HG03064 (cell line): Measurements from ENCODE around the gene NR3C2.

ENCODE experiments used
- ATAC-seq: cut with Tn5 transposase; IDR thresholded peaks from one replicate; pipeline ENCODE4 v1.9.1; 2021; ENCODE audit warnings: low read depth; ENCODE audit not compliant: unreplicated experiment

Gene NR3C2

DNA sequence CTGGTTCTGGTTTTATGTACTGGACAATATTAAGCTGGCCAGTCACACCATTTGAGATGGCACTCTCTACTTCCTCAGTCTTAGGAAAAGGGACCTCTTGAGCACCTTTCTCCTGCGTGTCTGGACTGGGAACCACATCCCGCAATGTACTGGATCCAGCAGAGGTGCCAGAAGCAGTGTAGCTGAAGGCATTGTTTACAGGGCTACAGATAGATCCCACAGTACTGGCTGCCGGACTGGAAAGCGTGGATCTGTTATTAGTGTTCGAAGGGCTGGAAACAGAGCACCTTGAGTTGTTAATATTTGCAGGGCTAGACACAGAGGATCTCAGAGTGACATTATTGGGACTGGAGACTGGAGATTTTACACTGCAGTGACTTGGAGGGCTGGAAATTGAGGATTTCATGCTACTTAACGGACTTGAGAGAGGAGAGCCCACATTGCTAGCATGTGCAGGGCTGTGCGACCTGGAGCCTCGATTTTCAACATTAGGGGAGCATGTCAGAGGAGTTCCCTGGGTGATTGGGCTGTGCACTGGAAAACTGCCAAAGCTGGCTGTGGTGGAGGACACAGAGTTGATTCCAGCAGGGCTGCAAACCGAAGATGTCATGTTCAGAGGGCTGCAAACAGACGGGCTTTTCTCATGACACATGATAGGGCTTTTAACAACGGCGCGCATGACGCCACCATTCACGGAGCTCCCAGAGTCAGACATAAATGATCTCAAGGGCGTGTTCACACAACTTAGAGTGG, 6.4 kb downstream of the NR3C2 start:
- no peak for ATAC-seq

DNA sequence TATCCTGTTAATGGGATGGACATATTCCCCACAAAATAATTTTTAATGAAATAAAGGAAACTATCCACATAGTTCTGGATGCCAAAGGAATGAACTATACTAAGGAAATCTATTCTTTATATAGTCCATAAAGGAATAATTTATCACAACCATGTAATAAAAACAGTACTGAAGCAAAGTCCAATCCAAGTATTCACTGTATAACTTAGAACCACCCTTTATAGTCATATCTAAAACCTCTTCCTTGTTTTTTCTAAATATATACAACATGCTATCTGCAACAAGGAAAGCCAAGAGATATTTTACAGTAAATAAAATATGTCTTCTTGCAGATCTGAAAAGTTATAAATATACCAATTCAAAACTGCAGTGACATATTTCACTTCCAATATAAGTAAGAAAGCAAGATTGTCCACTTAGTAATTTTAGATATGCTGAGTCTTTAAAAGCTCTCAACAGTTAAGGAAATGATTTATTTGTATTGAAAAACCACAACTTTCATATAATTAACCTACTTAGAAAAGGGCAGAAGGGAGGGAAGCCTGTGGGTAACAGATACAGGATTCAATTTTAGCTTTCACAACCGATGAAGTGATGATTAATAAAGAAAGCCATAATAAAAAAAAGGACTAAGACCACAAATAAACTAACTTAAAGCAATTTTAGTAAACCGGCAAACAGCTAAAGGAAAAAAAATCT, 8.0 kb downstream of the NR3C2 start:
- no peak for ATAC-seq

DNA sequence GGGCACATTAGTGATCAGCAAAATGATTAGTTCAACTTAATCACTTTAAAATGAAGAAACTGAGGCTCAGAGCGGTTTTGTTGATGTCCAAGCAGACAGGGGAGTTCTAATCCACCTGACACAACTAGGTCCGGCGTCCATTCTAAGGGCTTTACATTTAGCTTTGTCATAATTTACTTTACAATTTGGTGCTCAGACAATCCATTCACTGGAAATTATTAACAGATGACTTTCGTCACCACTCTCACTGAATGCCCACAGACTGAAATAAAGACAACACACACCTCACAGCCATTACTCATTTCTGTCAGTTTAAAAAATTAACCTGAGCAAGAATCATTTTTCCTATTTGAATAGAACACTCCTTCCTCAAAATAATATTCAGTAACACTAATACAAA, 10.8 kb downstream of the NR3C2 start:
- ATAC-seq, result no peak

DNA sequence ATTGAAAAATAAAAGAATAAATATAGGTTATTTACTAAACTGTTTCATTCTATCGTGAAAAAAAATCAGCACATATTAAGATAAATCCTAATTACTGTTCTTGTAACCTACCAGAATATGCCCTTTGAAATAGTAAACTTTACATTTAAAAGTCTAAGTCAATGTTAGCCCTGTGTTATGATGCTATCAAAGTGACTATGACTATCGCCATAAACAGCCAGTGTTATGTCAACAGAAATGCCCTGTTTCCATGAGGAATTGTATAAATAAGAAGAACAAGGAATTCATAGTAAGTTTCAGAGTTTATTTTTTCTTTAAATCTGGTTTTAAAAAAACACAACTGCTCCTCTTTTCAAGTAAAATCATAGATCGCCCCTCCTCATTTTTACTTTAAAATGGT, 11.4 kb downstream of the NR3C2 start:
- ATAC-seq, result no peak

DNA sequence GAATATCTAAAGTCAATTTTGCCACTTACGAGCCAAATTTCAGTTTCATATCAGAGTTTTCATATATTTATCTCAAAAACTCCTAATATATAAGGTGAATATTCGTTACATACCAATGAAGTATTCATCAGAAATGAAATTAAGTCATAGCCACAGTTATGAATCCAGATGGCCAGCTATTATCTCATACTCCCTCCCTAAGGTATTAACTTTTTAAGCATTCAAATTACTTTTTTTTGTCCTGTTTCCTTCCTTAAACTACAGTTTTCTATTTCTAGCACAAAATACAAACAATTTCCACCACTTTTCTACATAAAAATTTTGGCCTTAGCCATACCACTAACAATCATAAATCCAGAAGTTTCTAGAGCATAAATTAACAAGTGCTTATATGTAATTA, 13.0 kb downstream of the NR3C2 start:
- ATAC-seq, result no peak

DNA sequence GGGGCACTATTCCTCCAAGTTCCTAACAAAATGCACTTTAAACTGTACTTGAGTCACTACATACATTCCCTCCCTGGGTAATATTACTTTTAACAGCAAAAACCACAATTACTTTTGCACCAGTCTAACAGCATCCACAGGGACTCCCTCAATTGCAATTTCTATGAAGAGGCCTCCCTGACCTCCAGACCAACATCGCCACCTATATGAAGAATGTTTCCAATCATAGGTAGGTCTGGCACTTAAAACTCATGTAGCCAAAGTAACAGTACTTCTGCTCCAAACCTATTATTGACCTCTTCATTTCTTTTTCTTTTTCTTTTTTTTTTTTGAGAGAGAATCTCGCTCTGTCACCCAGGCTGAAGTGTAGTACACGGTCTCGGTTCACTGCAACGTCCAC, 15.6 kb downstream of the NR3C2 start:
- ATAC-seq, result no peak

DNA sequence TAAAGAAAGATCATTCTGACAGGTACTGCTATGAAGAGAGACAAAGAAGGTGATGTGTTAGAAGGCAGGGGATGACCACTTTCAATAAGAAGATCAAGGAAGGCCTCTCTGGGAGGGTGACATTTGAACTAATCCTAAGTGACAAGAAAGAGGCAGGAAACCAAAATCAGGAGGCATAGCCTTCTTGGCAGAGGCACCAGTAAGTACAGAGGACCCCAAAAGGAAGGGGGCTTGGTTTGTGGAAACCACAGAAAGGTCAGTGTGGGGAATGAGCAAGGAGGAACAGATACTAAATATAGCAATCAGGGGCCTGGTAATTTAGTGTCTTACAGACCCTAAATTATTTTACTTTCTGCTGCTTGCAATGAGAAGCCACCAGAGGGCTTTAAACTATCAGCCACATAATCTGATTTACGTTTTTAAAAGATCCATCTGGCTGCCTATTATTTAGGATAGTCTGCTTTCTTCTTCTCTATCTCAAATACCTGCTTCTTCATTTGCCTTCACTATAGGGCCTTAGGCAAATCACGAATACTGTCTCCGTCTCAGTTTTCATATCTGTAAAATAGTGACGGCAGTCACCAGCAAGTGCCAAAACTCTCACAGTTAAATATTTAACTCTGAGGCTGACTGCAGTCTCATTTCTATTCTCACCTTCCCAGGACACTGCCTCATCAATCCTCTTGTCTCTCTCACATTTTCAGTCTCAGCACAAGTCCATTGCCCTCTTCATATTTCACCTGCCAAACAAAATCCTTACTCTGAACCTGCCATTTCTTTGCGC, 16.7 kb downstream of the NR3C2 start:
- no peak for ATAC-seq

DNA sequence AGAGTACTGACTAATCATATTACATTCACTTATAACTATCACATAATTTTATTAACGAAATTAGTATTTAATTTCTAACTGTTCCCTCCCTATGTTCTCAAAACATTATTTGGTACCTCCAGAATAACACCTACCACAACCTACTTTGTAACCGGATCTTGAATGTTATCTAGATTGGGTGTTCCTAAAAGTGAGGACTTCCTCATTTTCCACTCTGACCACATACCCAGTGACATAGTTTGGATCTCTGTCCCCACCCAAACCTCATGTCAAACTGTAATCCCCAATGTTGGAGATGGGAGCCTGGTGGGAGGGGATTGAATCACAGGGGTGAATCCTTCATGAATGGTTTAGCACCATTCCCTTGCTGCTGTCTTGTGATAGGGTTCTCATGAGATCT, 21.8 kb downstream of the NR3C2 start:
- ATAC-seq, result no peak

DNA sequence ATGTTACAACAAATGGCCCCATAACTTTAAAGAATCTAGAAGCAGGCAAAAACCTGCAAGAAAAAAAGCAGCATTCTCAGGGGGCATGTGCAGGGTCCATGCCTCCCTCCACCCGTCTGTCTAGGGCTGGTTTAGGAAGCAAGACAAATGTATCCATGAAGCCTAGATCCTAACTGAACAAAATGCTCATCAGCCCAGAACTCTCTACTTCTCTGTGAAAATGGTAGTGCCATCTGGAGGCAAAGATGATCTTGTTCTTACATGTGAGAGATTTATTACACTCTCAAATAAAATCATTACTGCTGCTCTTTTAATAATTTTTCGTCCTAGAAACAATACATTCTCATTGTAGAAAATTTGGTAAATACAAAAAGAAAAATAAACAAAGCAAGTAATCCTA, 26.7 kb downstream of the NR3C2 start:
- ATAC-seq, result no peak

DNA sequence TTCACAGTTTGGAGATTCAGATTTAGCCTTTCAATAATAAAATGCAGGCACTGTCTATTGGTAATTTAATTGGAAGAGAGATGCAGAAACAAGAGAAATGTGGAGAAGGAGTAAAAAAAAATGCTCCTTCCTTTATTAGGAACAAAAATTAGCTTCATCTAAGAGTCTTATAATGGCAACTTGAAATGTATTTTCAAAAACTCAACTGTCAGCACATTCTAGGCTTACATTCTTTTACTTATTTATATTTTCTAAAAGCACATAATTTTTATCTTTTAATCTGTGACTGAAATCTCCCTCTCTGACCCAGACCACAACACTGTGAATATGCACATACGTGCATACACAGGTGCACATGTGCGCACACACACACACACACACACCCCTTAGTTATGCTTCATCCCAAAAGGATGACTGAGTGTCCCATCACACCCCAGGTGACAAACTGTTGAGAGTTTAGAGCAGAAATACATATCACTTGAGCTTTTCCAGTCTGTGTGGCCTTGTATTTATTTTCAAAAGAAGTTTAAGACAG, 29.7 kb downstream of the NR3C2 start:
- ATAC-seq, result no peak

DNA sequence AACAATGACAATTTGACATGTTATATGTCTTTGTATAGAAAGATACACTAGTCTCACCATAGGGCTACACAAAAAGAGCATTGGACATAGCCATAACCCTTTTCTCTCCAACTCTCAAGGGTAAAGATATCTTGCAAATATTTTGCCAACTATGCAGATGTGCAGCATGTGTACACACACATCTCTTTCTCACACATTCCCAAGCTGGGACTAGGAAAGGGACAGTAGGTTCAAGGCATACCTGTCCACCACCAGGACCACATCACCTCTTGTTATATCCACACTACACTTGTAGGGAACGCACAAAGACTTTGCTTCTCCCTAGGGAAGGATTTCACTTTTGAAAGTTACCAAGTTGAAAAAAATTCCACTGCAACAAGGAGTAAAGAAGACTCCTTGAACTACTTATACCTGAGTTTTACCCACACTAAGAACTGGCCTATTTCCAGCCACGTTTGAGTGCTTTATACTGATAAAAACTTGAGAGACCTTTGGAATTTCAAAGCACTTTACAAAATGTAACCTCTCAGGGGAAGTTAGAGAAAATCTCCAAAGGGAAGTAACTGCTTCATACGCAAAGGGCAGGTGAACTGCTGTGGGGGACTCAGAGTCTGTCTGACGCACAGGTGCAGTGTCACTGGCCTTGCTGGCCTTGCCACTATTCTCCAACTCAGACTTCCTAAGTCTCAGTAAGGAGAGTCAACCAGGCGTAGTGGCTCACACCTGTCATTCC, 36.9 kb downstream of the NR3C2 start:
- no peak for ATAC-seq

DNA sequence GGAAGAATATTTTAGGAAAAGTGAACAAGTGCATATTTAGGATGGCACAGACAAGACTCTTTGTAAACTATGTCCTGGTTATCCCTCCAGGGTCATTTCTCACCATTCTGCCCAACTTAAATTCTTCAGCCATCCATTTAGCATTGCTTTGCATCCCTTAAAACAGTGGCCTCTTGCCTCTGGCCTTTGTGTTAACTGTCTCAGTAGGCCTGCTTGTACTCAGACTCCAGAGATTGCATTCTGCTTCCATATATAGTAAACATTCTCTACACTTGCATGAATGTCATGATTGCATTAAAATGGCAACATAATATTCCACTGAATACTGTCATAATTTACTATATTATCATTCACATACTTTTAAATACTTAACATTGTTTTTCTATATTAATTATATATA, 43.2 kb downstream of the NR3C2 start:
- ATAC-seq, result no peak

DNA sequence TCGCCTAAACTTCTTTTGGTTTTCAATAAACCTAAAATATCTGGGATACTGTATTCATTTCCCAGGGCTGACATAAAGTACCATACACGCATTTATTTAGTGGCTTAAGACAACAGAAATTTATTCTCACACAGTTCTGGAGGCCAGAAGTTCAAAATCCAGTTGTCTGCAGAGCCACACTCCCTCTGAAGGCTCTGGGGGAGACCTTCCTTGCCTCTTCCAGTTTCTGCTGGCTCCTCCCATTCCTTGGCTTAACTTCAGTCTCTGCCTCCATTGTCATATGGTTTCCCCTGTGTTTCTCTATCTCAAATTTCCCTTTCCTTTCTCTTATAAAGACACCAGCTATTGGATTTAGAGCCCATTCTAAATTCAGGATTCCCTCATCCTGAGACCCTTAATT, 44.4 kb downstream of the NR3C2 start:
- ATAC-seq, result no peak

DNA sequence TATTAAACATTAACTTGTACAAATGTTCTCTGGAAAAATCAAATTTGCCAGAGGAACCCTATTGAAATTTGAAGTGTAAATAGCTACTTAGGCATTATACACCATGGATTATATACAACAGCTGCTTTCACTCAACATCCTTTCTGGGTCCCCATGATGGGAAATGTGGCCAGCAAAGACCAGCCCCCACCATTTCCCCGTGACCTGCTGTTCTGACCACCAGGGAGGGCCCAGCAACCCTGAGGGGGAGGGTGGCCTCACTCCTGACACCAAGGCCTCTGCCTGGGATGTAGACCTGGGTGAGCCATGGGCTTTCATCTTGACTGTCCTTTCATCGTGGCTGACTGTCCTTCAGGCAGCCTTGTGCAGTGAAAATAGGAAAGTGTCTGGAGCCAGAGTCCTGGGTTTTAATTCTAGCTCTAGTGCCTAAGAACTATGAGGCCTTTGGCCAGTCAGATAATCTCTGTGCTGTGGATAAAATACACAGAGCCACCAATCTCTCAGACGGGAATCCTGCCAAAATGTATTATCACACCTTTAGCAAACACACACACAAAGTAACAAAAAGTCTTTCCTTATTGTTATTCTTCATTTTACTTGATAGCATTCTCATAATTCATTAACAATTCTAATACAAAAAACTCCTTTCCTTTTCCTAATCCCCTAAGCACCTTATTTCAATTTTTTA, 45.1 kb downstream of the NR3C2 start:
- ATAC-seq, result no peak

DNA sequence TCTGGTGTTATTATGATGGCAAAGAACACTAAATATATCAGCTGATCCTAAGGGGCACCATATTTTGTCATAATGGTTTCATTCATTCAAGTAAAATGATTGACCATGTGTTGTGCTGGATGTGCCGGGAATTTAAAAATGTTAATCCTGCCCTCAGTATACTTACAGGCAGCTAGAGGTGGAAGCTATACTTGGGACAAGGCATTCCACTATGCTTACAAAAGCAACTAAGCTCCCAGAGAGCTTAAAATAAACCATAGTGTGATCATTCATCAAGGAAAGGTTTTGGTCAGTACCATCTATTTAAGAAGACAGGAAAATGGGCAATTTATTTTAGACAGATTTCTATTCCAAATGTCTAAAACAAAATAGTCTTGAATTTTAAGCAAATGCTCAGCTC, 46.4 kb downstream of the NR3C2 start:
- no peak for ATAC-seq

DNA sequence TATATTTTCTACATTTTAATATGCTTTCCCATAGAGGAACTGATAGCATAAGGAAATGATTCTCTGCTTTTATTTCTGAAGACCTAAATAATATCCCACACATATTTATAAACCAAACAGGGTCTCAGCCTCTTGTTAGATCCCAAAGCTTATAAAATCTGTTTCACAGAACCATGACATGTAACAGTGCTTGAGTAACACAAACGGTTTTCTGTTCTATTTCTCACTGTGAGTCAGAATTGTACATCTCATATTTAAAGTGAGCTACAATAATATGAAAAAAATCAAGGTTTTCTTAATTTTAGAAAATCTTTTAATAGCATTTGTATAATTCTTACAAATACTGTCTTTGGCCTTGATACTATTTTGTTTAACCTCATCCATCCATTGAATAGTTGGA, 51.2 kb downstream of the NR3C2 start:
- no peak for ATAC-seq

DNA sequence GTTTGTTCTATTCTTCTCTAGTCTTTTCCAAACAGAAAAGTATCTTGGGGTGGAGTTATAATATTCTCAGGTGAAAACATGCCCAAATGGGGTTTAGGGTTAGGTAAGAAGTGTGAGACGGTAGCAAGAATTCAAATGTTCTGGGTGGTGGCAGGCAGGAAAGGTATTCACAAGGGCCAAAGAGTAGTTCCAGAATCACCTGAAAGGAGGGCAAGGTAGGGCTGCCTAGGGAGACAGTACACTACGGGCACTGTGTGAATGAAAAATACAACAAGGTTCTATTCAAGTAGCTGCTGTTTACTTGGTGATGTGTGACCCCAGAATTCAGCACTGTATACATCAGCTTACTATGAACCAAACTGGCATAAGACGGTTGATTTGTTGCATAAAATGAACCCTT, 51.9 kb downstream of the NR3C2 start:
- no peak for ATAC-seq

DNA sequence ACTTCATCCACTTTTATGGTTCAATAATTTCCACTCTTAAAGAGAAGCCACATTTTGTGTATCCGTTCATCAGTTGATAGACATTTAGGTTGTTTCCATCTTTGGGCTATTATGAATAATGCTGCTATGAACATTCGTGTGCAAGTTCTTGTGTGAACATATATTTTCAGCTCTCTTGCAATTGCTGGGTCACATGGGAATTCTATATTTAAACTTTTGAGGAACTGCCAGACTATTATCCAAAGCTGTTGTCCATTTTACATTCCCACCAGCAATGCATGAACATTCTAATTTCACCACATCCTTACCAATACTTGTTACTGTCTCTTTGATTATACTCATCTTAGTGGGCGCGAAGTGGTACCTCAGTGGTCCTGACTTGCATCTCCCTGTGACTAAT, 61.9 kb downstream of the NR3C2 start:
- ATAC-seq, result no peak

DNA sequence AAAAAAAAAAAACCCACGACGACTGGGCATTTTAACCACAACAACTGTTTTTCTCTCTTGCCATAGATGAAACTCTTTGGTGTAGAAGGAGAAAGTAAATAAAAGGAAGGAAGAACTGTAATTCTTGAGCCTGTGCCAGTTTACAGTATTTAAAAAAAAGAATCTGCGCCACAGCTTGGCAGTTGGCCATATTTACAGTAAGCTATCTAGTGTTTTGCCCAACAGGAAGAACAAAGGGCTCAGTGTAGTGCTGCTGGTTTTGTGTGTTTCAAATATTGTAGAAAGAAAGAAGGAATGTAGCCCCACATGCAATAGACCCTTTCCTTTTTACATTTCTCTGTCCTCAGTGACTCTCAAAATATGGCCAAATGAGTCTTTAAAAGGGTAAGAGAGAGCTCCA, 66.1 kb downstream of the NR3C2 start:
- no peak for ATAC-seq

DNA sequence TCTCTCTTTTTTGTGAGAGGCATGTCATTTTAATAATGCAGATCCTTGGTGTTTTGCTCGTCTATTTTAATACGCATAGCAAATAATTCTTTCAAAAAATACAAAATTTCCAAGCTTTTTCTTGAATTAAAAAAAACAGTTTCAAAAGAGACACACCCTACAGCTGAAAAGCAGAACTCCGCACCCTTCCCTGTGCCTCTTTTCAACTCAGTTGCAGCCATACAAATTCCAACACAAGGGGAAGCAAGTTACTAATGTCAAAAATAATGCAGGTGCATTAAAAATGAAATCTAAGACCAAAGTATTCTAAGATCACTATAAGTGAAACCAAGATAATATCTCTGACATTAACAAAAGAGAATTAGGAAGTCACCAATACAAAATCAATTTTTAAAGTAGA, 66.6 kb downstream of the NR3C2 start:
- ATAC-seq, result no peak
